HepG2 (cell line): ENCODE measurements around the gene ZNF747. TPM values are rescaled to one million over a fixed set of nuclear protein-coding genes. Genes with fewer than 3 reads are reported as not detected.

ENCODE experiments used
- CENPX ChIP-seq: sonication (generic); formaldehyde crosslinking; IDR thresholded peaks from 2 replicates; pipeline ENCODE4 v1.9.0; 2021; ENCODE audit warnings: mild to moderate bottlenecking, missing genetic modification reagents, moderate library complexity
- GLMP ChIP-seq: sonication (generic); formaldehyde crosslinking; IDR thresholded peaks from 2 replicates; pipeline ENCODE4 v1.9.0; 2021; ENCODE audit warnings: missing genetic modification reagents, mild to moderate bottlenecking, borderline replicate concordance
- HCFC1 ChIP-seq: fragments of 150-350 bp; IDR thresholded peaks from 2 replicates; pipeline ENCODE4 v1.6.1; 2014; ENCODE audit warnings: low read depth, low read length
- JUNB ChIP-seq: sonication (generic); formaldehyde crosslinking; IDR thresholded peaks from 2 replicates; pipeline ENCODE4 v1.8.0; 2022; ENCODE audit warnings: missing genetic modification reagents, mild to moderate bottlenecking, borderline replicate concordance
- MAFF ChIP-seq: IDR thresholded peaks from 2 replicates; pipeline ENCODE4 v1.6.1; 2011; ENCODE audit warnings: low read depth, low read length, improper control_type of control experiment
- MLX ChIP-seq: IDR thresholded peaks from 2 replicates; pipeline ENCODE4 v1.6.1; 2016
- NR2F2 ChIP-seq: IDR thresholded peaks from 2 replicates; pipeline ENCODE4 v1.6.1; 2012; ENCODE audit warnings: low read depth, inconsistent platforms, borderline replicate concordance
- POLR2AphosphoS5 ChIP-seq: IDR thresholded peaks from 2 replicates; pipeline ENCODE4 v1.6.1; 2012; ENCODE audit warnings: low read depth, low read length
- RAD51 ChIP-seq: fragments of 450-650 bp; IDR thresholded peaks from 2 replicates; pipeline ENCODE4 v1.6.1; 2016; ENCODE audit warnings: borderline replicate concordance
- SETDB1 ChIP-seq: sonication (generic); formaldehyde crosslinking; IDR thresholded peaks from 2 replicates; pipeline ENCODE4 v1.5.1; 2020; ENCODE audit warnings: missing genetic modification reagents, mild to moderate bottlenecking, borderline replicate concordance
- SSRP1 ChIP-seq: IDR thresholded peaks from 2 replicates; pipeline ENCODE4 v1.6.1; 2016; ENCODE audit warnings: control low read depth
- TEAD3 ChIP-seq: optimal IDR thresholded peaks from 2 replicates; pipeline ENCODE3; 2016; ENCODE audit warnings: borderline replicate concordance
- THAP8 ChIP-seq: sonication (generic); formaldehyde crosslinking; IDR thresholded peaks from 2 replicates; pipeline ENCODE4 v1.5.1; 2020; ENCODE audit warnings: missing genetic modification reagents, mild to moderate bottlenecking, borderline replicate concordance
- TMF1 ChIP-seq: sonication (generic); formaldehyde crosslinking; IDR thresholded peaks from 2 replicates; pipeline ENCODE4 v1.8.1; 2022; ENCODE audit warnings: low read depth, missing genetic modification reagents
- ZBTB43 ChIP-seq: sonication (generic); formaldehyde crosslinking; conservative IDR thresholded peaks from 2 replicates; pipeline ENCODE4 v1.4.0; 2020; ENCODE audit warnings: missing genetic modification reagents
- ZFP37 ChIP-seq: sonication (generic); formaldehyde crosslinking; IDR thresholded peaks from 2 replicates; pipeline ENCODE4 v1.4.0; 2020; ENCODE audit warnings: missing genetic modification reagents, borderline replicate concordance
- ZNF274 ChIP-seq: sonication (generic); formaldehyde crosslinking; IDR thresholded peaks from 2 replicates; pipeline ENCODE4 v1.5.1; 2020; ENCODE audit warnings: mild to moderate bottlenecking, missing genetic modification reagents
- ZNF317 ChIP-seq: sonication (generic); formaldehyde crosslinking; IDR thresholded peaks from 2 replicates; pipeline ENCODE4 v1.5.0; 2020; ENCODE audit warnings: mild to moderate bottlenecking, missing genetic modification reagents
- ZNF326 ChIP-seq: sonication (generic); formaldehyde crosslinking; IDR thresholded peaks from 2 replicates; pipeline ENCODE4 v1.4.0; 2020; ENCODE audit warnings: missing genetic modification reagents, borderline replicate concordance
- ZNF512B ChIP-seq: sonication (generic); formaldehyde crosslinking; IDR thresholded peaks from 2 replicates; pipeline ENCODE4 v1.5.1; 2020; ENCODE audit warnings: missing genetic modification reagents, mild to moderate bottlenecking, borderline replicate concordance
- ZNF556 ChIP-seq: sonication (generic); formaldehyde crosslinking; IDR thresholded peaks from 2 replicates; pipeline ENCODE4 v1.4.0; 2020; ENCODE audit warnings: mild to moderate bottlenecking, missing genetic modification reagents, borderline replicate concordance
- ZNF572 ChIP-seq: sonication (generic); formaldehyde crosslinking; IDR thresholded peaks from 2 replicates; pipeline ENCODE4 v1.5.1; 2020; ENCODE audit warnings: mild to moderate bottlenecking, missing genetic modification reagents
- ZNF761 ChIP-seq: sonication (generic); formaldehyde crosslinking; conservative IDR thresholded peaks from 2 replicates; pipeline ENCODE4 v1.4.0; 2020; ENCODE audit warnings: mild to moderate bottlenecking, missing genetic modification reagents
- ZNF782 ChIP-seq: sonication (generic); formaldehyde crosslinking; IDR thresholded peaks from 2 replicates; pipeline ENCODE4 v1.4.0; 2020; ENCODE audit warnings: missing genetic modification reagents, mild to moderate bottlenecking, borderline replicate concordance
- polyA plus RNA-seq, 8 experiments: library from polyadenylated mRNA; depleted of rRNA in 3 of 8; stranded (reverse) in 7 of 8; unstranded in 1 of 8; fragments of >200 nt; fragmentation: Illumina TruSeq in 4 of 8; extraction: Trizol in 4 of 8; gene quantifications; 2 replicates each; pipeline versions ENCODE4 v1.2.1 to v1.2.3, GENCODE V29; 2011 to 2016; ENCODE audit warnings: low read depth in 4 of 8, missing spikeins in 1 of 8, mixed read lengths in 1 of 8; ENCODE audit not compliant: insufficient read depth in 1 of 8
- total RNA-seq, 5 experiments: library from RNA; depleted of rRNA; stranded (reverse); fragments of >200 nt; fragmentation: Illumina TruSeq; extraction: Trizol; gene quantifications; 2 replicates each; pipeline ENCODE4 v1.2.3, GENCODE V29; 2016; ENCODE audit warnings: low read depth in 1 of 5

ZNF747 gene
- total and polyA plus RNA-seq, 2 of the 13 experiments (the other 11 are each of a cell fraction or from before 2014, with no cell fraction given) = 7.2 to 10.2 TPM

GRCh38 chr16:30571445-30572322 lies 37.0 kb upstream of the ZNF747 start, which contains the start of gene ZNF688 (continued):
- TF ChIP-seq GLMP = no peak
- no peak for TF ChIP-seq SETDB1 (CRISPR knock-in tag)
- TF ChIP-seq MAFF = no peak
- no peak; the same call in none of the 2 replicates for TF ChIP-seq MLX (CRISPR knock-in tag)
- TF ChIP-seq ZNF572 (CRISPR knock-in tag) = no peak
- no peak for TF ChIP-seq CENPX (CRISPR knock-in tag)
- no peak; the same call in 1 of the 2 replicates for TF ChIP-seq ZNF317 (CRISPR knock-in tag)
- TF ChIP-seq RAD51 = no peak
- TF ChIP-seq ZBTB43 (CRISPR knock-in tag) = 0 out of 2 replicates have a peak, but pooled peaks have one; percentile 21
- no peak; the same call in 1 of the 2 replicates for TF ChIP-seq ZFP37 (CRISPR knock-in tag)
- TF ChIP-seq ZNF556 (CRISPR knock-in tag) = peak; percentile 68; the same call in 1 of the 2 replicates
- TF ChIP-seq HCFC1 = peak; percentile 57; the same call in 1 of the 2 replicates
- TF ChIP-seq SSRP1 = no peak
- TF ChIP-seq JUNB = no peak
- 0 out of 2 replicates have a peak, but pooled peaks have one; percentile 15 for TF ChIP-seq POLR2AphosphoS5
- no peak; the same call in 1 of the 2 replicates for TF ChIP-seq ZNF761 (CRISPR knock-in tag)
- no peak for TF ChIP-seq TEAD3
- no peak for TF ChIP-seq THAP8 (CRISPR knock-in tag)
- TF ChIP-seq ZNF512B (CRISPR knock-in tag) = no peak
- no peak for TF ChIP-seq NR2F2
- TF ChIP-seq ZNF782 = no peak; the same call in 1 of the 2 replicates
- TF ChIP-seq ZNF274 (CRISPR knock-in tag) = no peak
- no peak for TF ChIP-seq ZNF326 (CRISPR knock-in tag)
- peak; percentile 39; the same call in 1 of the 2 replicates for TF ChIP-seq TMF1 (CRISPR knock-in tag)
